8988T (cell line): Measurements from ENCODE around the gene CTNND2.
"Not testable (repeated sequence)": the region's sequence is repeated elsewhere in the genome, so short reads cannot be mapped to it uniquely, and the experiment has no call there.

Experiments used
- DNase-seq: peaks from one replicate; pipeline ENCODE4 v3.0.0; 2011

The CTNND2 gene

GRCh38 chr5:11054014-11054413 is 850.2 kb downstream of the CTNND2 start:
- DNase-seq = no peak

DNA sequence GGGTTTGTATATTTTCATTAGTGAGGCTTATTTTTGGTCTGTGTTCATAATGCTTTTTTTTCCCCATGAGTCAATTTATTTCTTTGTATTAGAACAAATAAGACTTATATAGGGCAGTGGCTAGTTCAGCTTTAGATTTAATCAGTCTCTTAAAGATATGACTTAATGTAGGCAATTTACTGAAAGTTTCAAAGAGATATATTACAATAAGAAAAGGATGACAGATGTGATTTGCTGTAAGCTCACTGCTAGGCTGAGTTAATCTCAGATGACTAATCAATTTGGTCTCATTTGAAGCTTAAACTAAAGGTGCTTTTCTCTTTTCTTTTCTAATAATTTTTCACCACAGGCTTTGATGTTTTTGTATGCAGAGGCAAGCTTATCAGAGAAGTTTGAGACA is 851.4 kb downstream of the CTNND2 start:
- no peak for DNase-seq

GRCh38 chr5:11050596-11051304 is 853.5 kb downstream of the CTNND2 start:
- no peak for DNase-seq

DNA sequence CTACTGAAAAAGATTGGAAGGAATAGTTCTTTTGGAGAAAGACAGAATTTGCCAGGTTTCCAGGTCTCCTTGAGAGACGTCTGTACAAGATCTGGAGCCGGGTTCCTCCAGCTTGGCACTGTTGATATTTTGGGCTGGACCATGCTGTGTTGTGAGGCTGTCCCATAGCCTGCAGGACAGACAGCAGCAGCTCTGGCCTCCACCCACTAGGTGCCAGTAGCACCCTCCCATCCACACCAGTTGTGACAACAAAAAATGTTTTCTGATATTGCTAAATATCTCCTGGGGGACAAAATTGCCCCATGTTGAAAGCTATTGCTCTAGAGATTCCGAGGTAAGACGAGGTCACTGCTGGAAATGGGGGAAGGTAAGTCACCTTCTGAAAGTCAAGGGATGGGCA is 855.5 kb downstream of the CTNND2 start:
- DNase-seq = no peak

DNA sequence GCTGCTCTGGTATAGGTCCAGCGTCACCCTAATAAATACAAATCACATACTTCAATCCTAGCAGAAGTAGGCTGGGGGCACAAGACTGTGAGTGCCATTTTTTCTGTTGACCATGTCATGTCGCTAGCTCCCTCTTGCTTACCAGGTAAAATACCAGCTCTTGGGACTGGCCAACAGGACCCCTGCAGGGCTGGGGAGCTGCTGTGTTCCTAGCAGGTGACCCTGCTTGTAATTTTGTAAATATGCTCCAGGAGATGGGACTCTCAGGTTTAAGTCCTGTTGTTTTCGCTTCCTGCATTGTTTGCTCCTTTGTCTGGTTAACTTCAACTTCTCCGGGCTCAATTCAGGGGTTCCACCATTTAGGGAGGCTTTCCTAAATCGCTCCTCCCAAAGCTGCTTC is 856.6 kb downstream of the CTNND2 start:
- DNase-seq = no peak

GRCh38 chr5:11047030-11047429 is 857.2 kb downstream of the CTNND2 start:
- no peak for DNase-seq

- peak; percentile 39 for DNase-seq
Measured at GRCh38 chr5:11046160-11046559, 858.1 kb downstream of the CTNND2 start.

DNA sequence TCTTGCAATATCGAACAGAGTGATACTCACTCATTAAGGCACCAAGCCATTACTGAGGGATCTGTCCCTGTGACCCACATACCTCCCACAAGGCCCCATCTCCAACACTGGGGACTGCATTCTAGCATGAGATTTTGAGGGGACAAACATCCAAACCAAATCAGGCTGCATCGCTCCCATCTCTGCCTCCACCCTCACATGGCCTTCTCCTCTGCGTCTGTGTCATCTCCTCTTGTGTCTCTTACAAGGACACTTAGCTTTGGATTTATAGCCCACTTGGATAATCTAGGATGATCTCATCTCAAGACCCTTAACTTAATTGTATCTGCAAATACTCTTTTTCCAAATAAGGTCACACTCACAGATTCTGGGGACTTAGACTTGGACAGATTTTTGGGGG is 858.8 kb downstream of the CTNND2 start:
- no peak for DNase-seq

DNA sequence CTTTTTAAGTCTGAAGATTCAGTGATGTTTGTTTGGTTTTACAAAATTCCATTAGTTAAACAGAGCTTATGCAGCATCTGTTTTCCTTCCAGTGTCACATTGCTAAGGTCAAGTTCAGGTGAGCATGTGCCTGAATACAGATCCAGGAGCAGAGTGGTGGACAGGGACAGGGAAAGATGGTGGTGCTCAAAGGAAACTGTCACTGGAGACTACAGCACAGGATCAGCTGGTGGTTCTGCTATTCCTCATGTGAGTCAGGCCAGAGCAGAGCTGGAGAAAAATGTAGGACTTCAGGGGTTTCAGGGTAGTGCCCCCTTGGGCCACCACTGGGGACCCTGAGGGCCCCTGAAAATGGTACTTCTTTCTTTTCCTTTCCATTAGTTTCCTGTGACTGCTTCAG is 859.7 kb downstream of the CTNND2 start:
- DNase-seq = no peak

DNA sequence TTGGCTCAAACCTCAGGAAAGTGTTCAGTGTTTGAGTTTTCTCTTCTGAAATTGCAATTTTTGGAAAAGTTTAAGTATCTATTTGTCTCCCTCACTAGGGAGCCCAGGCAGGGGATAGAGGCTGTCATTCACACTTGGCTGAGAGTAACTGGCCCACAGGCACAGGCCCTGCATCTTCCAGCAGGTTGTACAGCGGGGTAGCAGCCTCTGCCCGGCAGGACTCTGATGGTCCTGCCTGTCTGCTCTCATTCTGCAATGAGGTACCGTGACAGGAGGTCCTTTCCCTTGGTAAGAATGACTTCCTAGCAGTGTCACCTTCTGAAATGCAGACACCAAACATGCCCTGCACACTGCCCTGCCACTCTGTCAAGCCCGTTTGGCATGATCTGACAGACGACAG is 860.4 kb downstream of the CTNND2 start:
- no peak for DNase-seq

DNA sequence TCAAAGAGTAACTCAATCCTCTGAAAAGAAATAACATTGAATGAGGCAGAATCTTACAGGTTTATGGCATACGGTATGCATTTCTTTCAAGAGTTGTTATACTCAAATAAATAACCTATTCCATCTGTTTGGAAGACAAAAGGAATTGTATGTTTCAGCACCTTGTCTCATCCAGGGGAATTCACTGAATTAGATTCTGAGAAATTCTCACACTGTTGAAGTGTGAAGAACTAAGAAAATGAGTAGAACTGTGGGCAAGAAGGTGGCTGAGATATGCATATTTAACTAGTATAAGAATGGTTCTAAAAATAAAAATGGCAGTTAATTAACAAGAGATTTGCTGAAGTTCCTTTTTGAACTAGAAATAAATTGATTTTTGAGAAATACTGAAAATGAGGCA is 863.9 kb downstream of the CTNND2 start:
- DNase-seq = no peak

- no peak for DNase-seq
Measured at GRCh38 chr5:11038772-11039171, 865.5 kb downstream of the CTNND2 start.

- DNase-seq = no peak
Measured at GRCh38 chr5:11037941-11038340, 866.3 kb downstream of the CTNND2 start.

DNA sequence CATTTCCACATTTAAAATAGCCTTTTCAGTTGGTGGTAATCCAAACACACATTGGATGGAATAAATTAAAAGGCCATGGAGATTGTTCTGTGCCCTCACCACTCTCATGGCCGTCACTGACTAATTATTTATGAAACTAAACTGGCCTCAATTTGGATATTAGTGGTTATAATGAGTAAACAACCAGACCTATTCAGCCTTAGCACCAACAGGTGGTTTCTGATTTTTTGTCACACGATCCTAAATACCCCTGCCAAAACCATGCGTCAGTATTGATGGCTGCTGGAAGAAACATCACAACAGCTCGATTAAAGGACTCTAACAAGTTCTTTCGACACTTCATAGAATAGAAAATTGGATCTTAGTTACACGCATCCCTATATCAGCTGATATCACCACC is 867.2 kb downstream of the CTNND2 start:
- DNase-seq = no peak

GRCh38 chr5:11030671-11031070 is 873.6 kb downstream of the CTNND2 start:
- no peak for DNase-seq

DNA sequence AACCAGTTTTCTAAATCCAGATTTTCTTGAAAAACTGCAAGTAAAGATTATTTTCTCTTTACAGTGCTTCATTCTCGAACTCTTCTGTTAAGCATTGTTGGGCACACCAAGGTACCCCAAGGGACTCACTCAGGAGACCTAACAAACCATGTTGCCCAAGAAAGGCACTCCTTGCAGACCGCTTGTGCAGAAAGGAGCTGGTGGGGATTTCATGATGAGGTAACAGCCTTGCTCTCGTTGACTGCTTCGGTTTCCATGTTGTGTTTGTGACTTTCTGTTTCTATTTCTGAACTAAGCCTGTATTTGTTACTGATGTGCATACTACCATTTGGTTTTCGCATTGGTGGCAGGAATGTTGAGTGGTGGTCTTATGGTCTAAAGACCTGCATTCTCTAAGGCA is 876.6 kb downstream of the CTNND2 start:
- DNase-seq = no peak

GRCh38 chr5:11026543-11026942 is 877.7 kb downstream of the CTNND2 start:
- DNase-seq = no peak

DNA sequence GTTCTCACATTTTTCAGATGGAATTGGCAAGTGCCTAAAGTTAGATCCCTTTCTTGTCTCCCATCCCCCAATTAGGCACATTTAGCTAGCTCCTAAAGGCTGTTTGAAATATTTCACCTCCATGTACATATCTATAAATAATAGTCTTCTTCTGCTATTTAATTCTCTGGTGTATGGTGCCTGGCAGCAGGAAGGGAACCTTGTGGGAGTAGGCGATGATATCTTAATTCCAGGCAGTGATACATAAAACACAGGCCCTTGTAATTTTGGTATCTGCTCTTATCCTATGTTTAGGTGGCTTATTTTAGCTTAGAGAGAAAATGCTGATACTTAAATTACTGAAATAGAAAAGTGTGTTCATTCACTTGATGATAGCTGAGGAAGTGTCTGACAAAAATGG is 880.3 kb downstream of the CTNND2 start:
- DNase-seq = no peak

DNA sequence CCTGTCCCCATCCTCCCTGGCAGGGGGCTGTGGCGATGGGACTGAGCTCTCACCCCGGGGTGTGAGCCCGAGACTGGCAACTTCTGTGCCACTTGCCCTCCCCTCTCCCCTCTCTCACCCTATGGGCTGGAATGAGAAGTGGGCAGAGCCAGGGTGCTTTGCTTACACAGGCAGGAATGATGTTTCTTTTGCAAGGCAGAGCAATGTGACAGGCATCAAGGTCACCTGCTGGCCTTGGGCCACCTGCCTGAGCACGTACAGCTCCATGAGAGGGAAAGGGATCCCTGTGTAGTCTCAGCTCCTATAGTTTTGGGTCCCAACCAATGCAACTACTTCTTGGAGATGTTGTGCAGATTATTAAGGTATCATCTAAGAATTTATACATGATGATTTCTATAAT is 890.5 kb downstream of the CTNND2 start:
- no peak for DNase-seq

DNA sequence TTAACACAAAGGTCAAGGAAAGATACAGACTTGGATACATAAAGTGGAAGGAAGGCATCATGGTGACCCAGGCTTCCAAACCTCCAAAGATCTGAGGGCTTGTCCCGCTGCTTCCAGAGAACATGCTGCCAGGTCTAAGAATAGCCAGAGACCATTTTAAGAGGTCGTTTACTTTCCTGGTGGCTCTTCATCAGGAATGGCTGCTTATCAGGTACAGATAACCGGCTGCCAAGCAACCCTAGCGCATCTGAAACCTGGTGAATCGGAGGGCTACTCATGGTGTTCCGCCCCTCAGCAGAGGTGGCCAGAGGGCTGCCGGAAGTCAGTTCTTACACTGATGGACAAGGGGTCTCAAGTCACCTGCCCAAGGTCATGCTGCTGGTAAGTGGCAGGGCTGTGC is 892.0 kb downstream of the CTNND2 start:
- no peak for DNase-seq

DNA sequence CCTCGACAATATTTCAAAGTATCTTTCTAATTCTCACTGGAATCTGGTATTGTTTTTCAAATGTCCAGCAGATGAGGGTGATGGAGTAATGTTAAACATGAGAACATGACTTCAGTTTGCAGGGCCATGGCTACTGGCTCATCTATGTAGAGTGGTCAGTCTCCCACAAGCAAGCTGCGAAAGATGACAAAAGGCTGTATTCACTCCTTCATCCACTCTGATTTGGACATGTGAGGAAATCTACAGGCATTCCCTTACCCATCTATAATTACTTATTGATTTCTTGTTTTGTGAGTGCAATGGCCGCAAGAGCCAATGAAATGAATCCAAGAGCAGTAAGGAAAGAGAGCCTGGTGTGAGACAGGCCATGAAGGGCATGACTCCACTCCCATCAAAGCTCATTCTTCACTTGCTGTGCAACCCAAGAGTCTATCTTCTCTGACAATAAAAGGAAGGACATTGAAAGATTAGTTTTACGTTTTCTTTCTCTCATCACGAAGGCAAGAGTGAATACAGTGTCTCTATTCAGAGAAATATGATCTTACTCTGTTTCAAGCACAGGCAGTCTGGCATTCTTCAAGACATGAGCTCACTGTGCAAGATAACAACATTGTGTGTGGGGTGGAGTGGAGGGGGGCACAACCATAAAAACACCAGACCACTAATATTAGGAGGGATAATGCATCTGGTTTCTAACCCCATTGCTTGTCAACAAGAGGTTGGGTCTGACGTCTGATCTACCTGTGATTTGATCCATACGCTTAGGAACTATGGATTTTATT is 893.6 kb downstream of the CTNND2 start:
- DNase-seq = no peak

DNA sequence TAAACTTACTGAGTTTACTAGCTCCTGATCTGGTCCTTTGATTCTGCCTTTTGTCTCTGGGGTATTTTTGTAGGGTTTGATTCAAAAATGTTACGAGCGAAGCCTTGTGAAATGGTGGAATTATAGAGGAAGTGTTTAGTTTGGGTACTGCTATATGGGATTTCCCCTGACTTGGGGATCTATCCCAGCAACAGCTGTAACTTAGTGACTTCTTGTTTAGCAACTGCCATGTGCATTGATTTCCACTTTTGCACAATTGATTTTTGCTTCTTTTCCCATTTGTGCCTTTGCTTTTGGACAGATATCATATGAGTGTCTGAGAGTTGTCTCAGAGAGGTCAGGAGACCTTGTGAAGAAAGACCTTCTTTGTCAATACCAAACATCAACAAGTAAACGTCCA is 894.7 kb downstream of the CTNND2 start:
- no peak for DNase-seq

DNA sequence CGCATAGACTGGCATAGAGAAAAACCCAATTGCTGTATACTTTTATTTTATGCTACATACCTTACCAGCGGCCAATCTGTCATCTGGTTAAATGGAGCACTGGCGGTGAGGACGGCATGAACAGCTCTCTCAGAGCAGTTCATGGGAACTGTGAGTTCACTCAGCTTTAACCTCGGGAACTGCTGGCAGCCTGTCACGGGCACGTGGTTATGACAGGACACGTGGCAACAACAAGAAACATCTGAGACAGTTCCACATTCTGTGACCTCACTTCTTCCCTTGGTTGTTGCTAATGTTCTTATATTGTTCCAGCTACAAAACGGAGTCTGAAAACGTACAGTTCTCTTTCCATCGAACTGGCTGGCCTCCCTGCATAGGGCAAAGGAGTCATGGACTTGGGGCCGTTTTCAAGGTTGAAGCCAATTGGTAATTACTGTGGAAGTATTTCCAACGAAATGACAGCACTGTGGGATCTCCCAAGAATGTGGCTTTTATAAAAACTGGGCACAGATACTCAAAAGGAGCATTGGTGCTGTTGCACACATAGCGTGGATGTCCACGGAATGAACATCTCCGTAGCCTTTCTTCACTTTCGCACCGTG is 896.9 kb downstream of the CTNND2 start:
- no peak for DNase-seq

- DNase-seq = not testable (repeated sequence)
Measured at GRCh38 chr5:11004523-11004922, 899.7 kb downstream of the CTNND2 start.
